HG02981 (cell line): ENCODE measurements around the gene LDLRAD3.

Experiments used
- ATAC-seq: cut with Tn5 transposase; IDR thresholded peaks from one replicate; pipeline ENCODE4 v1.9.1; 2021; ENCODE audit warnings: mild to moderate bottlenecking, moderate library complexity; ENCODE audit not compliant: unreplicated experiment

Gene LDLRAD3

GRCh38 chr11:36093548-36093947 is 149.7 kb downstream of the LDLRAD3 start:
- ATAC-seq, result no peak

GRCh38 chr11:36094164-36094563 is 150.3 kb downstream of the LDLRAD3 start:
- ATAC-seq, result no peak

GRCh38 chr11:36095716-36096115 is 151.9 kb downstream of the LDLRAD3 start:
- no peak for ATAC-seq

- ATAC-seq, result no peak
Measured at GRCh38 chr11:36097219-36097650, 153.4 kb downstream of the LDLRAD3 start.

DNA sequence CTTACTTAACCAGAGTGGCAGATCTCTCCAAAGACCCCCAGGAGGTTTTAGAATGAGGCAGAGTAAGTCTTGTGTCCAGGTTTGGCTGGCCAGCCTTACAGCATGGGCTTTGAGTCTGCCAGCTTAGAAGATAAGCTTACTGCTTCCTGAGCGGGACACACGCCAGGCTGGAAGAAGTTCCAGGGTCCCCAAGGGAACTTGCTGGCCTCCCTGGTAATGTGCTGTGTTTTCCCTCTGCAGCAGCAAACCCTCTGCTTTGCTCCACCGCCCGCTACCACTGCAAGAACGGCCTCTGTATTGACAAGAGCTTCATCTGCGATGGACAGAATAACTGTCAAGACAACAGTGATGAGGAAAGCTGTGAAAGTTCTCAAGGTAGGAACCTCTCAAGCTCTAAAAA is 154.2 kb downstream of the LDLRAD3 start:
- no peak for ATAC-seq

DNA sequence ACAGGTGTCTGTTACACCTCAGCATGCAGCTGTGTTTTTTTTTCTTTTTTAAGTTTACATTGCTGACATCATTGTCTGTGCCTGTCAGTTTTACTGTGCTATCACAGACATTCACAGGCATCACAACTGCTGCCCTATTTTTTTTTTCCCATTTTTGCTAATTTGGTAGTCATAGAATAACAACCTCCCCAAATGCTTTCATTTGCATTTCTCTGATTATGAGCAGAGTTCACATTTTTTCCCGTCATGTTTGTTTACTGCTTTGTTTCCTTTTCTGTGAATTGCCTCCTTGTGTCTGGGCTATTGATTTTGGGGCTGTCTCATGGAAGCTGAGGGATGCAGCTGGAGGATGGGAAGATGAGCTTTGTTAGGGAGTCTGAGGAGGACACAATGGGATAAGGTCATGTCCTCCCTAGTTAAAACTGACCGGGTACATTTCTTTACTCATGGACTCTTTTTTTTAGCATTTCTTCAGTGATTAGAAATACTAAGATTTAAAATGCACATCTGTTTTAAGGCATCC is 155.1 kb downstream of the LDLRAD3 start:
- ATAC-seq, result no peak

GRCh38 chr11:36101466-36101865 is 157.6 kb downstream of the LDLRAD3 start:
- no peak for ATAC-seq

GRCh38 chr11:36102868-36103267 is 159.0 kb downstream of the LDLRAD3 start:
- ATAC-seq, result no peak

- ATAC-seq, result no peak
Measured at GRCh38 chr11:36103933-36104530, 160.2 kb downstream of the LDLRAD3 start.

DNA sequence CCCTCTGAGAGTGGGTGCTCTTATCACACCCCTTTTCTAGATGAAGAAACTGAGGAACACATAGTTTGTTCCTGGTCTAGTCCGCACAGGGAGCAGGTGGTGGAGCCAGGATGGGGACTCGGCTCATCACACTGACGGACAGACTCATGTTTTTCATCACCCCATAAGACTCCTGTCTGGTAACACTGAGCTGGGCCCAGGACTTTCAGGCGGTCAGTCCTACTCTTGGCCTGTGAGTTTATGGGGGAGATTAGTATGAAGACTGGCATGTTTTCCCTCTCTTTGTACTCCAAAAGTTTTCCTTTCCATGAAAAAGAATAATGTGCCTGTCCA is 160.8 kb downstream of the LDLRAD3 start:
- ATAC-seq, result no peak

- ATAC-seq, result no peak
Measured at GRCh38 chr11:36105743-36106581, 162.1 kb downstream of the LDLRAD3 start.

GRCh38 chr11:36107547-36107946 is 163.7 kb downstream of the LDLRAD3 start:
- no peak for ATAC-seq

GRCh38 chr11:36108881-36109589 is 165.2 kb downstream of the LDLRAD3 start:
- ATAC-seq, result no peak

DNA sequence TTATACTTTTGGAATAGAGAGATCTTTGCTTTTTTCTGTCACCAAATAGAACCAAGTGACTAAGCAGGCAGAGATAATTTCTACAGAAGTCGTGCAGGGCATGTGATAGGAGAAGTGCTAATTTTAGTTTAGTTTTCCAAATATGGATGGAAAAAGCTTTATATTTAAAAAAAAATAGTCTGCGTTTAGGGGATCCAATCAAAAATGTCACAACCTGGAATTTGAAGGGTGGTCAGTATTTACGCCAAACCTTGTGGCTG is 165.7 kb downstream of the LDLRAD3 start:
- no peak for ATAC-seq

DNA sequence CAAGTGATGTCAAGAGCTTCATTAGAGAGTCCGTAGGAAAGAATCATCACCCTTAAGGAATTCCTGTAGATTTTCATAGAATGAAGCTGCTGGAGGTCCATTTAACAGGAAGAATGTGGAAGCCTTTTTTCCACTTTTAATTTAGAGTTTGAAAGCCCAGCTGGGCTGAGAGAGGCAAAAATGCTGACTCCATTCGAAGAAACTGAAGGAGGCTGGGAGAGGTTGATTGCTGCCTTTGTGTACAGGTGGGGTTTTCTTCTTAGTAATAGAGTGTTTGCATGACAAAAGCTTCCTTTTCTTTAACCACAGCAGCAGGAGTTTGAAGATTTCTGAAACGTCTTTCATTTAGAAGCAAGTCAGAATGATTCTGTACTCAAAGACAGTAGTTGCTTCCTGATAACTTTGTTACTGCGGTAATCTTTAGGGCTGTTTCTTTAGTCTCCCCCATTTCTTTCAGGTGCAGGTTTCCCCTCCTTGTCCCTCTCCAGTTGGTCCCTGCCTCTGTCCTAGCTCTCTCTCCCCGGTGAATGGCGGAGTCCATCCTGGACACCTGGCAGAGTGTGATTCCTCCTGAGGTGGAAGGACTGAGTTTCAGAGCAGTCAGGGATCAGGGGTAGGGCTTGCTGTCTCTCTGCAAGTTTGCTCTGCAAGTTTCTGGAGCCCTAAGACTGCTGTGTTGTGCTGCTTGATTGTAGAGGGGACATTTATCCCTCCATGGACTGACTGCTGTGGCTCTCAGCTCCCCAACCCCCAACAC is 166.2 kb downstream of the LDLRAD3 start:
- ATAC-seq, result no peak

GRCh38 chr11:36110668-36111410 is 167.0 kb downstream of the LDLRAD3 start:
- no peak for ATAC-seq

DNA sequence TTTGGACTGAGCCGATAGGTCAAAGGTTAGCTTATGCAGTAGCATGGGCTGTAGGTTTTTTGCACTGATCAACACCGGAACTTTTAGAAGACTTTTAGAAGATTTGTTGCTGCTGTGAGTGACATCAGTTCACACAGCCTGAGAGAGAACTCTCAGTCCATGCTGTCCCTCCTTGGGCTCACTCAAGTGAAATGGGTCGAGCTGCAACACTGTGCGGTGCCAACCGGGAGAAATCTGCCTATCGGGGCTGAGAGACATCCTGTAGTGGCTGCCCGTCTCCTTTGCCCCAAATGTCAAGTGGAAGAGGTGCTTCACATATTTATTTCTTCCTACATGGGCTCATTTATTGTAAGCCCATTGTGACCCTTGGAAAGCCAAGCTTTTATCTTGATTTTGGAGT is 170.2 kb downstream of the LDLRAD3 start:
- ATAC-seq, result no peak

DNA sequence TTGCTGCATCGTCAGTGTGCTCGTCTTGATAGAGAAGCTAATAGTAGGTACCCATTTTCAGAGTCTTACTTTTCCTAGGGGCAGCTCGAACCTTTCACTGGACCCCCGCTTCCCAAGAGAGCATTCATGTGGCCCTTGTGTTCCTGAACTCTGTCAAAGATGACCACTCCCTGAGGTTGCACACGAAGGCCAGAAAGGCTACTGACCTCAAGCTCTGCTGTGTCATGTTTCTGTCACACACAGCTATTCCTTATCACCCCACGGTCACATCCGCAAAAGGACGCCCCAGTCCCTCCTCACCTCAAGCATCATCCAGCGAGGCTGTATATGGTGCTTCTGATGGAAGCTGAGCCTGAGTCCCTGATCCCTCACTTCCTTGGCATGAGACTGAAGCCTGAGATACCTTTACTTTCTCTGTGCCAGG is 171.5 kb downstream of the LDLRAD3 start:
- no peak for ATAC-seq

GRCh38 chr11:36116161-36116560 is 172.3 kb downstream of the LDLRAD3 start:
- ATAC-seq, result no peak

DNA sequence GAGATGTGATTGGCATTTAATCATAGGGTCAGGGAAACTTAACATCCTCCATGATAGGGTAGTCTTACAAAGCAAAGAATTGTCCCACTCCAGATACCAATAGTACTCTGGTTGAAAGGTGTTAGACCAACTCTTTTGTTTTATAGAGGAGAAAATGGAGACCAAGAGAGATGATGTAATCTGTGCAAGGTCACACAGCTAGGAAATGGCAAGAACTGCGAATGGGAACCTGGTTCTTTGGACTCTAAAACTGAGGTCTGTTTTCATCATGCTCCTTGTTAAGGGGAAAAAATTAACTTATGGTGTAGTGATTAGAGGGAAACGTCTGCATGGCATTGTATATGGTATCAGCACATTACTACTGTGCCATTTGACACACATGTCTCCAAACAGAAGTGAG is 174.2 kb downstream of the LDLRAD3 start:
- ATAC-seq, result no peak

DNA sequence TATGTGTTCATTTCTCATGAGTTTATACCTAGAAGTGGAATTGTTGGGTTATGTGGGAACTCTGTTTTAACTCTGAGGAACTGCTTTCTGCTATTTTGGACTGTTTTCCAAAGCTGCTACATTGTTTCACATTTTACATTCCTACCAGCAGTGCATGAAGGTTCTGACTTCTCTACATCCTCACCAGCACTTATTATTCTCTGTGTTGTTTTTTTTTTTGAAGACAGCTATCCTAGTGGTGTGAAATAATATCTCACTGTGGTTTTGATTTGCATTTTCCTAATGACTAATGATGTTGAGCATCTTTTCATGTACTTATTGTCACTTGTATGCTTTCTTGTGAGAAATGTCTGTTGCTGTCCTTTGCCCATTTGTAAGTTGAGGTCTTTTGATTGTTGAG is 175.4 kb downstream of the LDLRAD3 start:
- ATAC-seq, result no peak
